ENCODE data around the gene ZSCAN22. TPM values are rescaled to one million over a fixed set of nuclear protein-coding genes. Genes with fewer than 3 reads are reported as not detected.

Gene ZSCAN22
- 1 to 10 TPM in 2 of 4 donors, under 1 TPM in 2; 0.67 to 3.2 (median 1.0) TPM for polyA plus RNA-seq
- long read RNA-seq, donor 1, full-length matches to known transcripts, result 2 of 2 reads
- long read RNA-seq, donor 1, partial matches to known transcripts, result 0 of 2 reads
- long read RNA-seq, donor 1, other reads (novel, unspliced or antisense), result 0 of 2 reads
- long read RNA-seq, donor 2, result 0 reads
- long read RNA-seq, donor 3, result 0 reads
- long read RNA-seq, donor 4, result 0 reads
- long read RNA-seq, donor 5, result 0 reads
- long read RNA-seq, donor 6, result 0 reads
- long read RNA-seq, donor 7, result 0 reads
- long read RNA-seq, donor 8, result 0 reads
- long read RNA-seq, donor 9, full-length matches to known transcripts, result 1 of 1 reads
- long read RNA-seq, donor 9, partial matches to known transcripts, result 0 of 1 reads
- long read RNA-seq, donor 9, other reads (novel, unspliced or antisense), result 0 of 1 reads
- long read RNA-seq, donor 10, full-length matches to known transcripts, result 1 of 1 reads
- long read RNA-seq, donor 10, partial matches to known transcripts, result 0 of 1 reads
- long read RNA-seq, donor 10, other reads (novel, unspliced or antisense), result 0 of 1 reads

- Histone ChIP-seq H3K27ac (ENCODE audit: low read depth in 1 of 3, low read length in 2 of 3) (peak within 1 kb of the TSS; percentile 68 to 79 (median 78)), H3K27me3 (ENCODE audit: control insufficient read depth in 3 of 3, insufficient read depth in 3 of 3, low read length in 3 of 3) (no peaks in the 10 kb centered on the region), H3K36me3 (ENCODE audit: control insufficient read depth in 3 of 3, insufficient read depth in 2 of 3, low read depth in 1 of 3, low read length in 3 of 3) (peaks cover 0 to 4% (median 0%) of the 10 kb centered on the region in 3 donors), H3K9me3 (ENCODE audit: control insufficient read depth in 2 of 2, insufficient read depth in 1 of 2, low read depth in 1 of 2, low read length in 1 of 2) (no peaks in the 10 kb centered on the region), H3K4me3 (ENCODE audit: low read depth in 1 of 3, low read length in 3 of 3) (peak within 1 kb of the TSS; percentile 50 to 90 (median 66)), H3K4me1 (ENCODE audit: control insufficient read depth in 3 of 3, insufficient read depth in 2 of 3, low read depth in 1 of 3, low read length in 2 of 3) (peaks cover 0 to 12% (median 5%) of the 10 kb centered on the region in 3 donors)
- 0 to 1% (median 0%) methylated on average over 55 to 62 of the region's 62 CpGs for WGBS, 3 donors
- FAIRE-seq (no peak), DNase-seq (peak; percentile 97 to 99)
These were observed at the start of gene ZSCAN22 for GRCh38 chr19:58326914-58327726. Gene ZSCAN22 (plus strand): TSS chr19:58326994. CDS start chr19:58334803, 7,809 bp downstream.

- no peak overlapping the region for H3K4me3 ChIP-seq (ENCODE audit: low read depth in 1 of 3, low read length in 3 of 3)
- no peak overlapping the region for H3K27ac ChIP-seq (ENCODE audit: low read depth in 1 of 3, low read length in 2 of 3)
- peaks cover 0 to 9% (median 0%) of the 10 kb centered on the region in 3 donors for H3K4me1 ChIP-seq (ENCODE audit: control insufficient read depth in 3 of 3, insufficient read depth in 2 of 3, low read depth in 1 of 3, low read length in 2 of 3)
- H3K9me3 ChIP-seq (ENCODE audit: control insufficient read depth in 2 of 2, insufficient read depth in 1 of 2, low read depth in 1 of 2, low read length in 1 of 2), result peaks cover under 1 to 44% of the 10 kb centered on the region in 2 donors
- H3K36me3 ChIP-seq (ENCODE audit: control insufficient read depth in 3 of 3, insufficient read depth in 2 of 3, low read depth in 1 of 3, low read length in 3 of 3), result peaks cover 0 to 31% (median 1%) of the 10 kb centered on the region in 3 donors
- DNase-seq (no peak), FAIRE-seq (no peak)
- no peaks in the 10 kb centered on the region for H3K27me3 ChIP-seq (ENCODE audit: control insufficient read depth in 3 of 3, insufficient read depth in 3 of 3, low read length in 3 of 3)
- WGBS, 3 donors, result 91 to 98% (median 97%) methylated on average over 7 of the region's 7 CpGs
These were observed 49.6 kb upstream of the ZSCAN22 start for GRCh38 chr19:58277197-58277596.

- peaks cover 0 to 38% of the 10 kb centered on the region in 2 donors for H3K9me3 ChIP-seq (ENCODE audit: control insufficient read depth in 2 of 2, insufficient read depth in 1 of 2, low read depth in 1 of 2, low read length in 1 of 2)
- H3K4me1 ChIP-seq (ENCODE audit: control insufficient read depth in 3 of 3, insufficient read depth in 2 of 3, low read depth in 1 of 3, low read length in 2 of 3), result peaks cover 0 to 9% (median 0%) of the 10 kb centered on the region in 3 donors
- peak overlapping the region in 2 of 3 donors; percentile 86 to 92 for H3K27ac ChIP-seq (ENCODE audit: low read depth in 1 of 3, low read length in 2 of 3)
- H3K36me3 ChIP-seq (ENCODE audit: control insufficient read depth in 3 of 3, insufficient read depth in 2 of 3, low read depth in 1 of 3, low read length in 3 of 3), result peaks cover 0 to 30% (median 1%) of the 10 kb centered on the region in 3 donors
- peak overlapping the region; percentile 46 to 100 (median 87) for H3K4me3 ChIP-seq (ENCODE audit: low read depth in 1 of 3, low read length in 3 of 3)
- DNase-seq (no peak), FAIRE-seq (no peak)
- 39 to 46% (median 44%) methylated on average over 25 of the region's 25 CpGs for WGBS, 3 donors
- H3K27me3 ChIP-seq (ENCODE audit: control insufficient read depth in 3 of 3, insufficient read depth in 3 of 3, low read length in 3 of 3), result no peaks in the 10 kb centered on the region
These were observed 48.9 kb upstream of the ZSCAN22 start for GRCh38 chr19:58277748-58278540.

- Histone ChIP-seq H3K9me3 (ENCODE audit: control insufficient read depth in 2 of 2, insufficient read depth in 1 of 2, low read depth in 1 of 2, low read length in 1 of 2) (peaks cover 0 to 33% of the 10 kb centered on the region in 2 donors), H3K27ac (ENCODE audit: low read depth in 1 of 3, low read length in 2 of 3) (peak within 1 kb of the TSS; percentile 71 to 92 (median 90)), H3K4me1 (ENCODE audit: control insufficient read depth in 3 of 3, insufficient read depth in 2 of 3, low read depth in 1 of 3, low read length in 2 of 3) (peaks cover 0 to 9% (median 0%) of the 10 kb centered on the region in 3 donors), H3K4me3 (ENCODE audit: low read depth in 1 of 3, low read length in 3 of 3) (peak within 1 kb of the TSS; percentile 87 to 100 (median 92)), H3K36me3 (ENCODE audit: control insufficient read depth in 3 of 3, insufficient read depth in 2 of 3, low read depth in 1 of 3, low read length in 3 of 3) (peaks cover 0 to 33% (median 2%) of the 10 kb centered on the region in 3 donors), H3K27me3 (ENCODE audit: control insufficient read depth in 3 of 3, insufficient read depth in 3 of 3, low read length in 3 of 3) (no peaks in the 10 kb centered on the region)
- DNase-seq (peak; percentile 98 to 99), FAIRE-seq (no peak)
- 0 to 1% (median 0%) methylated on average over 42 of the region's 42 CpGs for WGBS, 3 donors
These were observed 48.2 kb upstream of the ZSCAN22 start, which contains the start of gene ZNF8 for GRCh38 chr19:58278541-58279041. Gene ZNF8 (plus strand): TSS chr19:58278955. CDS start chr19:58279082, 127 bp downstream.

- peak overlapping the region; percentile 71 to 92 (median 90) for H3K27ac ChIP-seq (ENCODE audit: low read depth in 1 of 3, low read length in 2 of 3)
- DNase-seq (peak; percentile 75 to 82), FAIRE-seq (no peak)
- peaks cover 0 to 9% (median 0%) of the 10 kb centered on the region in 3 donors for H3K4me1 ChIP-seq (ENCODE audit: control insufficient read depth in 3 of 3, insufficient read depth in 2 of 3, low read depth in 1 of 3, low read length in 2 of 3)
- no peaks in the 10 kb centered on the region for H3K27me3 ChIP-seq (ENCODE audit: control insufficient read depth in 3 of 3, insufficient read depth in 3 of 3, low read length in 3 of 3)
- 4 to 10% (median 9%) methylated on average over 52 to 60 of the region's 60 CpGs for WGBS, 3 donors
- H3K9me3 ChIP-seq (ENCODE audit: control insufficient read depth in 2 of 2, insufficient read depth in 1 of 2, low read depth in 1 of 2, low read length in 1 of 2), result peaks cover 0 to 28% of the 10 kb centered on the region in 2 donors
- H3K4me3 ChIP-seq (ENCODE audit: low read depth in 1 of 3, low read length in 3 of 3), result peak overlapping the region; percentile 87 to 100 (median 92)
- peaks cover 0 to 33% (median 2%) of the 10 kb centered on the region in 3 donors for H3K36me3 ChIP-seq (ENCODE audit: control insufficient read depth in 3 of 3, insufficient read depth in 2 of 3, low read depth in 1 of 3, low read length in 3 of 3)
These were observed 47.5 kb upstream of the ZSCAN22 start for GRCh38 chr19:58279042-58279924.

GRCh38 chr19:58279925-58280316 lies 46.9 kb upstream of the ZSCAN22 start:
- H3K27ac ChIP-seq (ENCODE audit: low read depth in 1 of 3, low read length in 2 of 3), result no peak overlapping the region
- H3K36me3 ChIP-seq (ENCODE audit: control insufficient read depth in 3 of 3, insufficient read depth in 2 of 3, low read depth in 1 of 3, low read length in 3 of 3), result peaks cover under 1 to 38% (median 2%) of the 10 kb centered on the region in 3 donors
- DNase-seq (no peak), FAIRE-seq (no peak)
- H3K27me3 ChIP-seq (ENCODE audit: control insufficient read depth in 3 of 3, insufficient read depth in 3 of 3, low read length in 3 of 3), result no peaks in the 10 kb centered on the region
- WGBS, 3 donors, result 80 to 91% (median 90%) methylated on average over 4 of the region's 4 CpGs
- H3K4me3 ChIP-seq (ENCODE audit: low read depth in 1 of 3, low read length in 3 of 3), result peak overlapping the region in 1 of 3 donors; percentile 100
- peaks cover 0 to 9% (median 0%) of the 10 kb centered on the region in 3 donors for H3K4me1 ChIP-seq (ENCODE audit: control insufficient read depth in 3 of 3, insufficient read depth in 2 of 3, low read depth in 1 of 3, low read length in 2 of 3)
- H3K9me3 ChIP-seq (ENCODE audit: control insufficient read depth in 2 of 2, insufficient read depth in 1 of 2, low read depth in 1 of 2, low read length in 1 of 2), result peaks cover 0 to 27% of the 10 kb centered on the region in 2 donors

- no peak for FAIRE-seq
- peaks cover 28 to 63% (median 29%) of the 10 kb centered on the region in 3 donors for H3K36me3 ChIP-seq (ENCODE audit: control insufficient read depth in 3 of 3, insufficient read depth in 2 of 3, low read depth in 1 of 3, low read length in 3 of 3)
- H3K4me3 ChIP-seq (ENCODE audit: low read depth in 1 of 3, low read length in 3 of 3), result no peak overlapping the region
- H3K27ac ChIP-seq (ENCODE audit: low read depth in 1 of 3, low read length in 2 of 3), result no peak overlapping the region
- 94 to 95% (median 95%) methylated on average over 7 of the region's 7 CpGs for WGBS, 3 donors
- H3K27me3 ChIP-seq (ENCODE audit: control insufficient read depth in 3 of 3, insufficient read depth in 3 of 3, low read length in 3 of 3), result no peaks in the 10 kb centered on the region
- DNase-seq, result no peak
- H3K4me1 ChIP-seq (ENCODE audit: control insufficient read depth in 3 of 3, insufficient read depth in 2 of 3, low read depth in 1 of 3, low read length in 2 of 3), result peaks cover 0 to 9% (median 0%) of the 10 kb centered on the region in 3 donors
- peaks cover 0 to 12% of the 10 kb centered on the region in 2 donors for H3K9me3 ChIP-seq (ENCODE audit: control insufficient read depth in 2 of 2, insufficient read depth in 1 of 2, low read depth in 1 of 2, low read length in 1 of 2)
These were observed 42.6 kb upstream of the ZSCAN22 start for GRCh38 chr19:58284199-58284598.
